ENCODE measurements around the gene ZNF276.
"Not testable (repeated sequence)": the region's sequence is repeated elsewhere in the genome, so short reads cannot be mapped to it uniquely, and the experiment has no call there.

The ZNF276 gene

DNA sequence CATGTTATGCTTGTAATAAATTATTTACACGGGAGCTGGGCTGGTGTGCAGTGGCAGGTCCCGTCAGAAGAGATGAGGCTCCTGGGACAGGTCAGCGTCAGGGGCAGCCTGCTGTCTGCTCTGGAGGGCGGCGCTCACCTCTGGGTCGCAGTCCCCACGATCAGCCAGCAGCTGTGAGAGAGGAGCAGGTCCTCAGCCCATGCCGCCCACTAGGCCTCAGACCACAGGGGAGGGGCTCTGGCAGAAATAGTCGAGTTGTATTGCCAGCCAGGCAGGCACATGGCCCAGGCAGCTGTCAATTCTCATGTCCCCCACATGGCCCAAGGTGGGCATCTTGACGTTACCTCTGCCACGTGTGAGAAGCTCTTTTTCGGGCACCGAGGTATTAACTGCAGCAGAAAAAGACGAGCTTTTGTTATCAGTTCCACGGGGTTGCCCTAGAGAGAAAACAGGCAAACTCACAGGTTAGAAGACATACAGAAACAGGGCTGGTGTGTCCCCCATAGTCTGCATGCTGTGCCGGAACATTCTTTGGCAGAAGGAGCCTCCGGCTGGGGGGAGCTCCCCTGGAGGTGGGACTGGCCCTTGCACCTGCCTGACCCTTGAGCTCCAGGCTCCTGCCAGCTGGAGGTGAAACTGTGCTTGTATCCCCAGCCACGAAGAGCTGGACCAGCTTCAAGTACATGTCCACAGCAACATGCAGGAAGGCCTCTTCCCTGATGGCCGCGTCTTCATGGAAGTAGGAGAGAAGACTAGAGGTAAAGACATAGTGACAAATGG, 17.4 kb downstream of the ZNF276 start:
- no peak for DNase-seq

DNA sequence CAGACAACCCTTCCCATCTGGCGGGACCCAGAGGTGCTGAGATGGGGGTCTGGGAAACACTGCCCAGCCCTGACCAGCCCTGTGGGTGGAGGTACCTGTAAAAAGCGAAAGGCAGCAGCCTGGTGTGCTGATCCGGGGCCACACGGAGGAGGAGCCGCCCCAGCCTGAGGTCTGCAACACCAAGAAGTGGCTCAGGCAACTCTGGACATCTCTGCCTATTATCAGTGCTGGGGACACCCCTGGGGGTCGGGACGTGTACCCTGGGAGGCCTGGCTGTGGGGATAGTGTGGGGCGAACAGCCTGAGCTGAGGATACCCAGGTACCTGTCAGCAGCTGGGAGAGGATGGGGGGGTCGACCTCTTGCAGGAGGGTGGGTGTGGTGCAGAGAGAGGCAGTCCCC, 18.0 kb downstream of the ZNF276 start:
- no peak for DNase-seq

DNA sequence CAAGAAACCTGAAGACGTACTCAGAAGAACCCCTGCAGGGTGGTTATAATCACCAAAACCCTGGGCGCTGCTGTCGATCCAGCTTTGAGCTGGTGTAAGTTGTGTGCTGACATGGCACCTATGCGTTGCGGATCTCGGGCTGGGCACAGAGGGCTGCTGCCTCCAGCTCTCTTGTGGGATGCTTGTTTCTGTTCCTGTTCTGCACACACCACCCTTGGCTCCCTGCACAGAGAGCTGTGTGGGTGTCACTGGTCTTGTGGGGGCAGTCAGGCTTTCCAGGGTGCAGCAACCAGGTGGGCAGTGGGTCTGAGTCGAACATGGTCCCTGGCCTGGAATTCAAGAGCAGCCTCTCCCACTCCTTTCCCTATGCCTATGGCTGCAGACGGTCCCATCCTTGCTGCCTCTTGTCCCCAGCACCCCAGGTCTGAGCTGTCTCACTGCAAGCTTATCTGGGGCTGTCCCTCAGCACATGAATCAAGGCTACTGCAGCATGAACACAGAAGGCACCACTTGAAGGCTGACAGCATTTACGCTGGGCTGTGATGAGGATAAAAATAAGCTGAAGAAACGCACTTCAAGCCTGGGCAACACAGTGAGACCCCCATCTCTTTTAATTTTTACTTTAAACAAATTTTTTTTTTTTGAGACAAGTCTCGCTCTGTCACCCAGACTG, 20.1 kb downstream of the ZNF276 start:
- no peak for DNase-seq

DNA sequence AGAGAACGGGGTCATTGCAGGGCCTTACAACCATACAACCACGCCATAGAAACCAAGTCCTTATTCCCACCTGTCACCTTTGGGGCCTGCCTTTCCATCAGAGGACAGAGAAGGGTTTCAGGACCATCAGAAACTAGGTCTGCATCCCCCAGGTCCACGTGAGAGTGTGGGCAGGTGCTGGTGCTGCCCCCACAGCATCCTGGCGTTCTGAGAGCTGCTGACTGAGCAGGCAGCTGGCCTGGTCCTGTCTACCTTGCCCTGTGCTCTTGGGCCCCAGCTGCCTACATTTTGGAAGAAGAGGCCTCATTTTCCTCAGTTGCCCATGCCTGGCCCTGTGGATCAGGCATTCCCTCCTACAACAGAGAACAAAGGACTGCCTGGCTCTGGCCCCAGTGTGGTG, 21.6 kb downstream of the ZNF276 start:
- no peak for DNase-seq

DNA sequence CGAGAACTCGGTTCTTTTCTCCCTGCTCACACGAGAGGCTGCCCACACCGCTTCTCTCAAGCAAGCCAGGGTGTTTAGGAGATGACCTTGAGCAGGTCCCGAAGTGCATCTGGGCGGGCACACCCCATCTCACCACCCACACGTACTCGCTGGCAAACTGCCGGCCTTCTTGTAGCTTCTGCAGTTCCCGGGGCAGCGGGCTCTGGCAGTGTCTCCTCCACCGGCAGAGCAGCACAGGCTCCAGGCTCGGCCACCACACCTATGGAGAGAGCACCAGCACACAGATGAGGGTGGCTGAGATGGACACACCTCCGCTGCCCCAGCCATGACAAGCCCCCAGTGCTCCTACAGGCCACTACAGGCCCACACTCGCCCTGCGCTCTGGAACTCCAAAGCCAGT, 23.5 kb downstream of the ZNF276 start:
- DNase-seq, result no peak

DNA sequence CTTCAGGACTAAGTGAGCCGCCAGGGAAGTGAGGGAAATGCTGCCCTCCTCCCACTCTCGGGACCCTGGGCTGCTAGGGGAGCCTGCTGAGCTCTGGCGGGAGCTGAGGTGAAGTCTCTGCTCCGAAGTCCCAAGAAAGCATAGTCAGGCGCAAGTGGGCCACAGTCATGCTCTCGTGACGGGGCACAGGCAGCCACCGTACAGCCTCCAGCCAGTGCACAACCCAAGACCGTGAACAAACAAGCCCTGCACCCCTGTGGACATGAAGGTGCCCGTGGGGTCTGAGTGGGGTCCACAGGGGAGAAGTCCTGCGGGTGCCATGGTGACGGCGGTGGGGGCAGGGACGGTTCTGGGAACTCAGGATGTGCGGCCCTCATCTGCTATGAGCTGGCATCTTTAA, 24.7 kb downstream of the ZNF276 start:
- no peak for DNase-seq

DNA sequence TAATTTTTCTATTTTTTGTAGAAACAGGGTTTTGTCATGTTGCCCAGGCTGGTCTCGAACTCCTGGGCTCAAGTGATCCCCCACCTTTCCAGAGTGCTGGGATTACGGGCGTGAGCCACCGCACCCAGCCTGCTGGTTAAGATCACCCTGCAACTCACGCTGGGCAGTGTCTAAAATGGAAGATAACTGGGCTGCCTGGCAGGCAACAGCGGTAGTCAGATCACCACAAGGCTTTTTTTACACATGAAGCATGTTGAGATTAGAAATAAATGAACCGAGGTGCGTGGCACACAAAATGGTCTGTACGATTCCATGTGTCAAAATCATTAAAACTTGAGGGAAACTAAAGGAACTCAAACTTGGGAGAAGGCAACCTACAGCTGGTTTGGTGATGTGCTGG, 26.7 kb downstream of the ZNF276 start:
- no peak for DNase-seq

DNA sequence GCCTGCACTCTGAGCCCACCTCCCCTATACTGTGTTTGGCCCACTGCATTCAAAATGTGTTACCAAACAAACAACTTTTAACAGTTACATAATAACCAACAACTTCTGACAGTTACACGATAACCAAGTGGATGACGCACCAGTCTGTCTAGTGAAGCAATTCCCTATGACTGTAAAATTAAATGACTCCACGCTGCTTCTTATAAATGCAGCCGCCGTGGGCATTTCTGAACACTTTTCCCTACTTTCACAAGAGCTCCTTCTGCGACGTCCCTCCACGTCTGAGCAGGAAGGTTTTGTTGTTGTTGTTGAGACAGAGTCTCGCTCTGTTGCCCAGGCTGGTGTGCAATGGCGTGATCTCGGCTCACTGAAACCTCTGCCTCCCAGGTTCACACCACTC, 27.6 kb downstream of the ZNF276 start:
- no peak for DNase-seq

DNA sequence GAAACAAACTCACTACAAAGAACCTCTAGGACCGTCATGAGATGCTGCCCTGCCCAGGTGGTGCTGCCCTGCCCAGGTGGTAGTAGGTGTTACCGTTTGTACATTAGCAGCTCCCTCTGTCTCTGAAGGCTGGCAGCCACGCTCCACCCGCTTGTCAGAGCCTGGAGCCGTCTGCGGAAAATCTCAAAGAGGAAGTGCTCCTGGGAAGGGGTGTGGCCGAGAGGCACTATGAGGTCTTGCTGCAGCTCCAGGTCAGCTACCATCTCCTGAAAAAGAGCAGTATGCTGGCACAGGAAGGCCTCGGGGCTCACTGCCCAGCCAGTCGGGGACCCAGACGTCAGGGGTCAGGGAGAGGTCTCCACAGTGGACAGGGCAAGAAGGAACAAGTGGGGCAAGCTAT, 28.3 kb downstream of the ZNF276 start:
- no peak for DNase-seq

DNA sequence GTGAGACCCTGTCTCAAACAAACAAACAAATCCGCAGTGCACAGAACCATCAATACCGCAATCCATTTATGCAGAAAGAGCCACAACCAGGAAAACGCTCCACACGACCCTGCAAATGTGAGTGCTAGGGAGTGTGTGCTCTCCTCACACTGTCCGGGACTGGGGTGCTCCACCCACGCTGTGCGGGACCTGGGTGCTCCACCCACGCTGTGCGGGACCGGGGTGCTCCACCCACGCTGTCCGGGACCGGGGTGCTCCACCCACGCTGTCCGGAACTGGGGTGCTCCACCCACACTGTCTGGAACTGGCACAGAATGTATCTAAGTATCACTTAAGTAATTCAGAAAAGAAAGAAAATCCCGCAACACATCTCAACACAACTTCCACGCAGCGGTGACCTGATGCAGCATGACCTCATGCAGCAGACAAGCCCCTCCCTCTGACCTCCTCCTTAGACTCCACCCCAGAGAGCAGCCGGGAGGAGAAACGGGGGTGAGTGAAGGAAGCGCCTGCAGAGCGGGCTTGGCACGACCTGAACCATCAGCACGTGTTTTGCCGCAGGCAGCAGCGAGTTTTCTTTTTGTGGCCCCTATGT, 38.5 kb downstream of the ZNF276 start:
- DNase-seq, result no peak

DNA sequence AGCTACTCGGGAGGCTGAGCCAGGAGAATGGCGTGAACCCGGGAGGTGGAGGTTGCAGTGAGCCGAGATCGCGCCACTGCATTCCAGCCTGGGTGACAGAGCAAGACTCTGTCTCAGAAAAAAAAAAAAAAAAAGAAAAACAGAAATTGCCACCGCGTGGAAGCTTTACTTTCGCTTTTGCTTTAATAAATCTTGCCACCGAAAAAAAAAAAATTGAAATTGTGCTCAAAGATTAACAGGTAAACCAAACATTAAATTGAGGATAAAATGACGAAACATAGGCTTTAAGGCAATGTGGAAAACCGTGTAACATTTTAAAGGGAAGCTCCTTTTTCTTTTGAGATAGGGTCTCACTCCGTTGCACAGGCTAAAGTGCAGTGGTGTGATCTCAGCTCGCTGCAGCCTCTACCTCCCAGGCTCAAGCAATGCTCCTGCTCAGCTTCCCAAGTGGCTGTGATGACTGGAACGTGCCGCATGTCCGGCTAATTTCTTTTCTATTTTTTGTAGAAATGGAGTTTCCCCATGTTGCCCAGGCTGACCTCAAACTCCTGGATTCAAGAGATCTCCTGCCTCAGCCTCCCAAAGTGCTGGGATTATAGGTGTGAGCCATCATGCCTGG, 40.1 kb downstream of the ZNF276 start:
- DNase-seq, result no peak

DNA sequence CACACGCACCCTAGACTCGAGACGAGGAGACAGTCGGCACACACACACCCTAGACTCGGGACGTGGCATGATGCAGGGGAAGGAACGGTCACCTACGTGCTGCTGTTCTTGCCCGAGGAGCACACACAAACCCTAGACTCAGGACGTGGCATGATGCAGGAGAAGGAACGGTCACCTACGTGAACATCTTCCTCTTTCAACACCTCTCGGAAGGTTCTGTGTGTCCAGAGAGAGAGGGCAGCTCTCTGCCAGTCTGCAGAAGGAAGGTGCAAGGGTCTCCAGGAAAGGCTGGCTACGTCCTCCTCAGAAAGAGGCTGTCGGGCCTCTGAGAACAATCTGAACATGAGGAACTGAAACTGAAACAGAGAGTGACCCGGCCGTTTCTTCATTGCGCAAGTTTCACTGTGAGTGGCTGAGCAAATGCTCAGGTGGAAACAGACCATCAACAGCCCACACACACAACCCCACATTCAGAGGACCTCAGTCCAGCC, 43.4 kb downstream of the ZNF276 start:
- DNase-seq, result no peak

DNA sequence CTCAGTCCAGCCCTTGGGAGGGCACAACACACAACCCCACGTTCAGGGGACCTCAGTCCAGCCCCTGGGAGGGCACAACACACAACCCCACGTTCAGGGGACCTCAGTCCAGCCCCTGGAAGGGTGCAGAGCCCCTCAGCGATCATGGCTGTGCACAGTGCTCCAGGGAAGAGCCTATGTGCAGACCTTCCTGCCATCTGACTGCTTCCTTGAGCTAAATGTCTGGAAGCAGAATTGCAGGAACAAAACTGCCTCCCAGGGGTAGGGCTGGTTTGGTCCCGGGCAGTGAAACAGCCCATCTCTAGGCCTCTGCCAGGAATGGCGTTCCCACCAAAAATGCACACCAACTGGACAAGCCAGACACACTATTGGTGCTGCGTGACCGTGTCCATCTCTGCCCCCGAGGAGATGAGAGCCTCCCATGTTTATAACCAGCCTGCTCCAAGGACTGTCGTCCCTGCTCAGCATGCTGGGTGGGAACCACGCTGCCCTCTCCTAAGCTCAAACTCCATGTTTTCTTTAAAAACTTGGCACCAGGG, 44.0 kb downstream of the ZNF276 start:
- no peak for DNase-seq

DNA sequence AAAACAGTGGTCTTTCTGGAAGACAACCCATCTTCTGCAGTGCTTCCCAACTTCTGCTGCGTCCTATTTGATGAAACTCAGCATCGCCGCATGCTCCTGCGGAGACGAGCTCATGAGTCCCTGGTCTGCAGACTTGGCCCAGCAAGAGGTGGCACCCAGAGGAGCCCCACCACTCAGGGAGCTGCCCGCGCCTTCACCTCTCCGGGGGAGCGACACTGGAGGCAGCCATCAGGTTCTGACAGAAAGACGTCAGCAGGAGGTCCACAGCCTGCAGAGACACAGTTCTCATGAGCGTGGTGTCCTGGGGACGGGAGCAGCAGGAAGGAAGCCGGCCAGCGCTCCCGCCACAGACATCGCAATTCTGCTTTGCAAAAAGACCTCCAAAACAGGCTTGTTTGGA, 49.0 kb downstream of the ZNF276 start:
- DNase-seq, result no peak

DNA sequence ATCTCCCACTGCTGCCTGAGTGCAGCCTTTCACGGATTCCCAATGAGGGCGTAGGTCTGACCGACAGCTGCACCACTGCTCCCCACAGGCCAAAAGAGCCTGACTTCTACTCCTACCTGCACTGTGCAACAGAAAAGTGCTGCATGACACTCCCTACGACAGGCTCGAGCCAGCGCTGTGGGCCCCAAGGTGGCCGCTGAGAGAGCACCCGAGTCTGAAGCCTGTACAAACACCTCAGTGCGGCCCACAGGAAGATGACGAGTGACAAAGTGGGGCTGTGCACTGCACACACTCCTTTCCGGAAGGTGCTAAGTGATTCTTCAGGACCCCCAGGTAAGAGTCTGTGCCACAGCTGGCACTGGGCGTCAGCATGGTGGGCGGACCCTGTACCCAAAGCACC, 53.9 kb downstream of the ZNF276 start:
- DNase-seq, result no peak

DNA sequence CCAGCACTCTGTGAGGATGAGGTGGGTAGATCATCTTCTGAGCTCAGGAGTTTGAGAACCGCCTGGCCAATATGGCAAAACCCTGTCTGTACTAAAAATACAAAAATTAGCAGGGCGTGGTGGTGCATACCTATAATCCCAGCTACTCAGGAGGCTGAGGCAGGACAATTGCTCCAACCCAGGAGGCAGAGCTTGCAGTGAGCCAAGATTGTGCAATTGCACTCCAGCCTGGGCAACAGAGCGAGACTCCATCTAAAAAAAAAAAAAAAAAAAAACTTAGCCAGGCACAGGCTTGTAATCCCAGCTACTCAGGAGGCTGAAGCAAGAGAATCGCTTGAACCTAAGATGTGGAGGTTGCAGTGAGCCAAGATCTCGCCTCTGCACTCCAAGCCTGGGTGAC, 56.9 kb downstream of the ZNF276 start:
- DNase-seq, result not testable (repeated sequence)

DNA sequence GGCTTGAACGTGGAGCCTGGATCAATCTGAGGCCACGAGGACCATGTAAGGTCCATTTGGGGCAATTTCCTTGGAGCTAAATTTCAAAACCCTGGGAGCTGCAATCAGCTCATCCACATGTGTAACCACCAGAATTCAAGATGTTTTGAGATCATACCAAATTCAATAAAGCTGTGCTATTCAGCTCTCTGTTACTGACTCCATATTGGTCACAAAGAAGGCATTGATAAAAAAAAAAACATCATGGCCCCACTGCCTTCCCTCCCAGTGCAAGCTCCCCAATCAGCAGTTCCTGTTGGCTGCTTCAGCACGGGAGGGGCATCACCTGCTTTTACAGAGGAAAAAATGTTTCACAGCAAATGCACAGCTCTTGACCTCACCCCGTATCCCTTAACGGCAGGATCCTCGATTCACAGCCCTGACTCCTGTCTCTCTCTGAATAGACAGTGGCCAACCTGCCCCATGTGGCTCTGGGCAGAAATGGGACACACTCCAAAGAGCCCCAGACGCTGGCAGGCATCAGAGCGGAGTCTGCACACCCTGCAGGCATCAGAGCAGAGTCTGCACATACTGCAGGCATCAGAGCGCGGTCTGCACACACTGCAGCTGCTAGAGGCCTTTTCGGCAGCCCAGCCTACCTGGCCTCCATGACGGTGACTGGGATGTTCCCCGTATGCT, 58.0 kb downstream of the ZNF276 start:
- DNase-seq, result no peak

DNA sequence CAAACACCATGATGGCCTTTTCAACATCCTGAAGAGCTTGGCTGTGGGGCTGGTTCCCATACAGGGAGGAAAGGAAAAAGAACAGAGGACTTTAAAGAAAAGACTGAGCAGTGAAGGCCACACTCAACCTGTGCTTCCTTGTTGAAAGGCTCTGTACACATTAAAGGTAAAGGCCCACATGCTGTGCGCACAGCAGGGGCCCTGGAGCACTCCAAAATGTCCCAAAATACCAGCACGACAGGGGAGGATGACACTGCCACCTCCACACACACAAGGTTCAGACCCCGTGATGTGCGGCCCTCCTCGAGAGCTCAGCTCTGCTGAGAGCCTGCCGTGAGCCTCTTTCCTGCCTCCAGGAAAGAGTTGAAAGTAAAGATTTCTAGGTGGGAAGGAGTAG, 58.6 kb downstream of the ZNF276 start:
- no peak for DNase-seq

DNA sequence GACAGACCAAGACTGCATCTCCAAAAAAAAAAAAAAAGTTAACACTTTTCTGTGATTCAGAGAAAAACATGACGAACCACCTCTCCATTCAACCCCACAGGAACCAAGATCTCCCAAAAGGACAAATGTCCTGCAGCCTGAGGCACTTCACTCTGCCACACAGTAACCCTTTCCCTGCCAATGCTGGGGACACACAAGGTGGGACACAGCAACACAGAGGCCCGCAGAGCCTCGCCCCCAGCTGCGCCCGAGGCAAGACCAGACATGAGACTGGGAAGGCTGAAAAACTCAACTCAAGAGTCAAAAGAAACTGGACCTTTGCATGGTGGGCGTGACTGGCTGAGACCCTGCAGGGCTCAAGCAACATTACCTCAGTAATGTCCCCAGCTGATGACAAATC, 61.2 kb downstream of the ZNF276 start:
- DNase-seq, result no peak

DNA sequence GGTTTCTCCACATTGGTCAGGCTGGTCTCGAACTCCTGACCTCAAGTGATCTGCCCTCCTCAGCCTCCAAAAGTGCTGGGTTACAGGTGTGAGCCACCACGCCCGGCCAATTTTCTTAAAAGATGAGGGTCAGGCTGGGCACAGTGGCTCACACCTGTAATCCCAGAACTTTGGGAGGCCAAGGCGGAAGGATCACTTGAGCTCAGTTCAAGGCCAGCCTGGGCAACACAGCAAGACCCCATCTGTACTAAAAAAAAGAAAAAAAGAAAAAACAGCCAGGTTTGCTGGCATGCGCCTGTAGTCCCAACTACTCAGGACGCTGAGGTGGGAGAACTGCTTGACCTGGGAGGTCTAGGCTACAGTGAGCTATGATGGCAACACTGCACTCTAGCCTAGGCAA, 62.6 kb downstream of the ZNF276 start:
- not testable (repeated sequence) for DNase-seq

DNA sequence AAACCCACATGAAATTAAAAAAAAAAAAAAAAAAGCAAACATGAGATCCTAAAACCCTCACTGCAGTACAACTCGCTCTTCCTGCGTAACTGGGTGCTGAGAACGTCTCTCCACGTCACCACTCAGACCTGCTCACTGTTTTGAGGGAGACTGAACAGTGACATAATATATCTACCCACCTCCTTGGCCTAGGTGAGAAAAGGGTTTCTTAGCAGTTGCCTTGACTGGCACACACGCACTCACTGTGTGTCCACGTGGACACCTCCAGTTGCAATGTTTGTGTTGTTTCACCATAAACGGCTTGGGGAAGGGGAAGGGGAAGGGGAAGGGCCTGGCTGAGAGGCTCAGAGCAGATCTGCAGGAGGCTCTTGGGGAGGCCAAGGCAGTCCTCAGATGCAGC, 63.1 kb downstream of the ZNF276 start:
- no peak for DNase-seq

DNA sequence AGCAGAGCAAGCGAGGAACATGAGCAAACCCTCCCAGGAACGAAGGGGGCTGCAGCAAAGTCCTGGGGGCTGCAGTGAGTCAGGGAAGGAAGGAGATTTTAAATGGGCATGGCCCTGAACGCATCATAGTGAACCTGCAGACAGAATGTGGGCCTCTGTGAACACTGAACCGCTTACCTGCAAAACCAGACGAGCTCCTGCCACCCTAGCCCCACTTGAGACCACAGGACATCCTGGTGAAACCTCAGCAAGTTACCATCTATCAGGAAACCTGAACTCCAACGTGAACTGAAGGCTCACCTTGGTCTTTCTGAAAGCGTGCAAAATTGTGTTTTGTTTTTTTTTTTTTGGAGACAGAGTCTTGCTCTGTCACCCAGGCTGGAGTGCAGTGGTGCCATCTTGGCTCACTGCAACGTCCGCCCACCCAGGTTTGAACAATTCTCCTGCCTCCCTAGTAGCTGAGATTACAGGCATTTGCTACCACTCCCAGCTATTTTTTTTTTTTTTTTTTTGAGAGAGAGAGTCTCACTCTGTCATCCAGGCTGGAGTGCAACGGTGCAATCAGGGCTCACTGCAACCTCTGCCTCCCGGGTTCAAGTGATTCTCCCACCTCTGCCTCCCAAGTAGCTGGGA, 64.3 kb downstream of the ZNF276 start:
- no peak for DNase-seq
